A673 (cell line): ENCODE measurements around the gene TMTC3.

Experiments
- EZH2 ChIP-seq: fragments of 200-600 bp; sonication (generic); IDR thresholded peaks from 2 replicates; pipeline ENCODE4 v1.6.1; 2017; ENCODE audit warnings: borderline replicate concordance, low read depth, mild to moderate bottlenecking, mixed read lengths, antibody characterized with exemption, low read length; ENCODE audit not compliant: poor library complexity, severe bottlenecking
- TF ChIP-seq, protein P1 (sequence below): fragments of 300-800, 200-600 bp; sonication (generic); conservative IDR thresholded peaks from 2 replicates; pipeline ENCODE4 v1.5.1; 2017; ENCODE audit warnings: low read depth, mild to moderate bottlenecking, antibody characterized with exemption, low read length, moderate library complexity, mixed read lengths

DNA sequence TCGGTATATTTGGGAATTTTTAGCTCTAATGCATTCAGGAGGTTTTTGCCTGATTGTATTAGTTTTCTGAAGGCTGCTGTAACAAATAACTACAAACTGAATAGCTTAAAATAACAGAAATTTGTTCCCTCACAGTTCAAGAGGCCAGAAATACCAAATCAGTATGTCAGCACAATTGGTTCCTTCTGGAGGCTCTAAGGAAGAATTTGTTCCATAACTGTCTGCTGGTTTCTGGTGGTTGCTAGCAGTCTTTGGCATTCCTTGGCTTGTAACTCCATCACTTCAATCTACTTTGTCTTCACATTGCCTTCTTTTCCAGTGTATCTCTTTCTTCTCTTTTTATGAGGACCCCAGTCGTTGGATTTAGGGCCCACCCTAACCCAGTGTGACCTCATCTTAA is 21.3 kb downstream of the TMTC3 start:
- TF ChIP-seq, protein P1, sequence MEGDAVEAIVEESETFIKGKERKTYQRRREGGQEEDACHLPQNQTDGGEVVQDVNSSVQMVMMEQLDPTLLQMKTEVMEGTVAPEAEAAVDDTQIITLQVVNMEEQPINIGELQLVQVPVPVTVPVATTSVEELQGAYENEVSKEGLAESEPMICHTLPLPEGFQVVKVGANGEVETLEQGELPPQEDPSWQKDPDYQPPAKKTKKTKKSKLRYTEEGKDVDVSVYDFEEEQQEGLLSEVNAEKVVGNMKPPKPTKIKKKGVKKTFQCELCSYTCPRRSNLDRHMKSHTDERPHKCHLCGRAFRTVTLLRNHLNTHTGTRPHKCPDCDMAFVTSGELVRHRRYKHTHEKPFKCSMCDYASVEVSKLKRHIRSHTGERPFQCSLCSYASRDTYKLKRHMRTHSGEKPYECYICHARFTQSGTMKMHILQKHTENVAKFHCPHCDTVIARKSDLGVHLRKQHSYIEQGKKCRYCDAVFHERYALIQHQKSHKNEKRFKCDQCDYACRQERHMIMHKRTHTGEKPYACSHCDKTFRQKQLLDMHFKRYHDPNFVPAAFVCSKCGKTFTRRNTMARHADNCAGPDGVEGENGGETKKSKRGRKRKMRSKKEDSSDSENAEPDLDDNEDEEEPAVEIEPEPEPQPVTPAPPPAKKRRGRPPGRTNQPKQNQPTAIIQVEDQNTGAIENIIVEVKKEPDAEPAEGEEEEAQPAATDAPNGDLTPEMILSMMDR: no peak
- TF ChIP-seq EZH2: no peak
